OCI-LY7 (cell line): ENCODE data around the gene MYLK. TPM values are rescaled to one million over a fixed set of nuclear protein-coding genes. Genes with fewer than 3 reads are reported as not detected.

Experiments used
- BruUV-seq: library from RNA; stranded (reverse); fragments of 400-500 nt; replicated peaks from 2 replicates; lab custom pipeline; 2021; lab: Mats Ljungman, UMichigan
- CTCF ChIA-PET: fragments of 300-600 bp; sonication (Branson Sonifier 250); formaldehyde crosslinking; loops from one replicate; lab custom pipeline; 2022; ENCODE audit warnings: antibody characterized with exemption; ENCODE audit not compliant: unreplicated experiment; lab: Charles Lee
- POLR2A ChIA-PET: fragments of 300-600 bp; sonication (Branson Sonifier 250); formaldehyde crosslinking; loops from one replicate; lab custom pipeline; 2022; ENCODE audit warnings: antibody characterized with exemption; lab: Charles Lee
- DNase-seq: peaks from one replicate; pipeline ENCODE4 v3.0.0-alpha.2; 2015; ENCODE audit warnings: low spot score
- H2AFZ ChIP-seq: fragments of 200-600 bp; sonication (generic), shearing (Covaris generic); 2 replicates; pipeline ENCODE4 v1.6.1; 2014; ENCODE audit warnings: mild to moderate bottlenecking, antibody characterized with exemption, low read length, moderate library complexity
- H3K27ac ChIP-seq: fragments of 200-600 bp; sonication (generic); 2 replicates; pipeline ENCODE4 v1.5.1; 2014; ENCODE audit warnings: mixed run types, low read depth, mild to moderate bottlenecking, moderate library complexity, low read length, inconsistent platforms; ENCODE audit not compliant: poor library complexity, severe bottlenecking
- H3K36me3 ChIP-seq: fragments of 200-600 bp; sonication (generic); 2 replicates; pipeline ENCODE4 v1.6.1; 2014; ENCODE audit warnings: mild to moderate bottlenecking, antibody characterized with exemption, low read length, moderate library complexity, mixed read lengths; ENCODE audit not compliant: insufficient read depth
- H3K4me1 ChIP-seq: fragments of 200-600 bp; sonication (generic); 2 replicates; pipeline ENCODE4 v1.5.1; 2014; ENCODE audit warnings: mild to moderate bottlenecking, low read length; ENCODE audit not compliant: insufficient read depth, poor library complexity, severe bottlenecking
- H3K4me2 ChIP-seq: fragments of 200-600 bp; sonication (generic); 2 replicates; pipeline ENCODE4 v1.6.1; 2014; ENCODE audit warnings: mild to moderate bottlenecking, low read length
- H3K4me3 ChIP-seq: fragments of 200-600 bp; sonication (generic); 2 replicates; pipeline ENCODE4 v1.5.1; 2014; ENCODE audit warnings: mild to moderate bottlenecking, low read depth, low read length; ENCODE audit not compliant: poor library complexity, severe bottlenecking
- H3K79me2 ChIP-seq: fragments of 200-600 bp; sonication (generic); 2 replicates; pipeline ENCODE4 v1.6.1; 2016; ENCODE audit warnings: low read depth, mild to moderate bottlenecking, low read length, moderate library complexity, mixed read lengths; ENCODE audit not compliant: insufficient read depth
- H3K9me2 ChIP-seq: fragments of 200-600 bp; sonication (generic); 2 replicates; pipeline ENCODE4 v1.6.1; 2016; ENCODE audit warnings: mild to moderate bottlenecking, low read length, mixed read lengths; ENCODE audit not compliant: insufficient read depth
- H3K9me3 ChIP-seq: fragments of 200-600 bp; sonication (generic); 2 replicates; pipeline ENCODE4 v1.6.1; 2014; ENCODE audit warnings: mild to moderate bottlenecking, mixed run types, low read length, mixed read lengths
- H4K20me1 ChIP-seq: fragments of 200-600 bp; sonication (generic); 2 replicates; pipeline ENCODE4 v1.6.1; 2014; ENCODE audit warnings: mild to moderate bottlenecking, antibody characterized with exemption, low read length, moderate library complexity, mixed read lengths; ENCODE audit not compliant: insufficient read depth
- EZH2phosphoT487 ChIP-seq: fragments of 200-600 bp; sonication (generic); IDR thresholded peaks from 2 replicates; pipeline ENCODE4 v1.6.1; 2018; ENCODE audit warnings: low read depth, borderline replicate concordance, mild to moderate bottlenecking, mixed run types, antibody characterized with exemption, low read length, moderate library complexity, mixed read lengths
- intact Hi-C: fragments of 100-400 bp; cut with micrococcal nuclease; formaldehyde crosslinking; loops from one replicate; pipeline ENCODE4 v1.10.0; 2022; ENCODE audit not compliant: unreplicated experiment
- total RNA-seq, 2 experiments: library from RNA; depleted of rRNA in 1 of 2; stranded (reverse); fragments of >200 nt in 1 of 2; shearing (Covaris generic) in 1 of 2; gene quantifications; 2 replicates each; pipeline ENCODE4 v1.2.3, GENCODE V29; 2014 to 2022
- TF ChIP-seq, protein P1 (sequence below): fragments of 200-600 bp; sonication (generic); conservative IDR thresholded peaks from 2 replicates; pipeline ENCODE4 v1.5.1; 2014; ENCODE audit warnings: mild to moderate bottlenecking, antibody characterized with exemption, low read length, moderate library complexity, mixed read lengths

The MYLK gene
- total RNA-seq, 2 experiments from 2014 or later: not detected

DNA sequence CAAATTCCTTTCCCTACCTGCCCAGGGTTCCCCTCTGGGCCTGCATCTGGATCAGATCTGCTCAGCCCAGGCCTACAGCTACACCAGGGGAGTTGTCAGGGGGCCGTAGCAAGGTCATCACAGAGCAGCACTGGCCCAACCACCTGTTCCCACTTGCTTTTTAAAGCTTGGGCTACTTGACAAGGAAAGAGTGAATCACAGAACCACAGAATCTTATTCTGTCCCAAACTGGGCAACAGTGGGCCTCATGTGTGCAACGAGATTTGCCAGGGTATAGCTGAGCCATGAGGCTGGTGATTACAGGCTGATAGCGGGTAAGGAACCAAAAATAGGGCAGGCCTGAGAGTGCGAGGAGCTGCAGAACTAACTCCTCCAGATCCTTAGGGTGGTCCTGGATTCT lies 66.7 kb downstream of the MYLK start:
- no peaks in the 10 kb centered on the region for H3K9me3 ChIP-seq

GRCh38 chr3:123816673-123817207 lies 67.4 kb downstream of the MYLK start:
- BruUV-seq: no TSS peak
- ChIA-PET POLR2A (interaction anchor here (0.8 kb wide), 1 partner anchor 68 kb away, joined by 3 read pairs; no protein-coding TSS in a partner anchor), CTCF (no interaction called here)
- Histone ChIP-seq H3K4me1 (no peaks in the 10 kb centered on the region), H2AFZ (no peak overlapping the region), H3K4me2 (no peak overlapping the region), H3K4me3 (no peak overlapping the region), H4K20me1 (no peaks in the 10 kb centered on the region), H3K27ac (no peak overlapping the region), H3K79me2 (no peaks in the 10 kb centered on the region), H3K9me2 (no peaks in the 10 kb centered on the region), H3K36me3 (no peaks in the 10 kb centered on the region), H3K9me3 (no peaks in the 10 kb centered on the region)
- no peak for TF ChIP-seq EZH2phosphoT487
- TF ChIP-seq, protein P1, sequence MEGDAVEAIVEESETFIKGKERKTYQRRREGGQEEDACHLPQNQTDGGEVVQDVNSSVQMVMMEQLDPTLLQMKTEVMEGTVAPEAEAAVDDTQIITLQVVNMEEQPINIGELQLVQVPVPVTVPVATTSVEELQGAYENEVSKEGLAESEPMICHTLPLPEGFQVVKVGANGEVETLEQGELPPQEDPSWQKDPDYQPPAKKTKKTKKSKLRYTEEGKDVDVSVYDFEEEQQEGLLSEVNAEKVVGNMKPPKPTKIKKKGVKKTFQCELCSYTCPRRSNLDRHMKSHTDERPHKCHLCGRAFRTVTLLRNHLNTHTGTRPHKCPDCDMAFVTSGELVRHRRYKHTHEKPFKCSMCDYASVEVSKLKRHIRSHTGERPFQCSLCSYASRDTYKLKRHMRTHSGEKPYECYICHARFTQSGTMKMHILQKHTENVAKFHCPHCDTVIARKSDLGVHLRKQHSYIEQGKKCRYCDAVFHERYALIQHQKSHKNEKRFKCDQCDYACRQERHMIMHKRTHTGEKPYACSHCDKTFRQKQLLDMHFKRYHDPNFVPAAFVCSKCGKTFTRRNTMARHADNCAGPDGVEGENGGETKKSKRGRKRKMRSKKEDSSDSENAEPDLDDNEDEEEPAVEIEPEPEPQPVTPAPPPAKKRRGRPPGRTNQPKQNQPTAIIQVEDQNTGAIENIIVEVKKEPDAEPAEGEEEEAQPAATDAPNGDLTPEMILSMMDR: no peak
- intact Hi-C loops: no loop called here
- DNase-seq: no peak

More for the DNA sequence above, 66.7 kb downstream of the MYLK start:
- Histone ChIP-seq H3K36me3 (no peaks in the 10 kb centered on the region), H4K20me1 (no peaks in the 10 kb centered on the region), H3K27ac (no peak overlapping the region), H3K4me1 (no peaks in the 10 kb centered on the region), H3K79me2 (no peaks in the 10 kb centered on the region), H2AFZ (no peak overlapping the region), H3K4me2 (no peak overlapping the region), H3K9me2 (no peaks in the 10 kb centered on the region), H3K4me3 (no peak overlapping the region)
- intact Hi-C loops: no loop called here
- no TSS peak for BruUV-seq
- ChIA-PET POLR2A (interaction anchor here (0.5 to 0.8 kb wide), 3 partner anchors 10 to 68 kb away, joined by 3 read pairs; no protein-coding TSS in a partner anchor), CTCF (no interaction called here)
- TF ChIP-seq EZH2phosphoT487: no peak
- TF ChIP-seq, protein P1: no peak
- DNase-seq: no peak

GRCh38 chr3:123815981-123816380 lies 68.2 kb downstream of the MYLK start:
- Histone ChIP-seq H3K79me2 (no peaks in the 10 kb centered on the region), H3K4me2 (no peak overlapping the region), H3K27ac (no peak overlapping the region), H2AFZ (no peak overlapping the region), H3K9me3 (no peaks in the 10 kb centered on the region), H3K4me1 (no peaks in the 10 kb centered on the region), H3K9me2 (no peaks in the 10 kb centered on the region), H4K20me1 (no peaks in the 10 kb centered on the region), H3K4me3 (no peak overlapping the region), H3K36me3 (no peaks in the 10 kb centered on the region)
- intact Hi-C loops: no loop called here
- no peak for DNase-seq
- TF ChIP-seq EZH2phosphoT487: no peak
- TF ChIP-seq, protein P1: no peak
- no TSS peak for BruUV-seq
- ChIA-PET CTCF (no interaction called here), POLR2A (no interaction called here)
